SK-N-SH treated with all-trans-retinoic acid at 6 μM for 48 hours (cell line): Measurements from ENCODE around the gene ATP5F1B.

Source experiments
- ATAC-seq: fragments of 200-7000 bp; cut with Tn5 transposase; 3 replicates; pipeline ENCODE4 v1.9.1; 2020; ENCODE audit warnings: mild to moderate bottlenecking, moderate library complexity
- BACH2 ChIP-seq: fragments of 250-450 bp; sonication (Bioruptor Pico); IDR thresholded peaks from 2 replicates; pipeline ENCODE4 v1.9.0; 2021; ENCODE audit warnings: mild to moderate bottlenecking, borderline replicate concordance
- CSDC2 ChIP-seq: fragments of 250-450 bp; sonication (Bioruptor Pico); IDR thresholded peaks from 2 replicates; pipeline ENCODE4 v1.5.0; 2020; ENCODE audit warnings: mild to moderate bottlenecking, moderate library complexity
- GLIS3 ChIP-seq: fragments of 250-450 bp; sonication (Bioruptor Pico); IDR thresholded peaks from 2 replicates; pipeline ENCODE4 v1.5.0; 2020; ENCODE audit warnings: mild to moderate bottlenecking, moderate library complexity
- ISL1 ChIP-seq: fragments of 250-450 bp; sonication (Bioruptor Pico); IDR thresholded peaks from 2 replicates; pipeline ENCODE4 v2.1.2; 2022; ENCODE audit warnings: mild to moderate bottlenecking, moderate library complexity
- RARB ChIP-seq: fragments of 250-450 bp; sonication (Bioruptor Pico); IDR thresholded peaks from 2 replicates; pipeline ENCODE4 v1.8.0; 2021; ENCODE audit warnings: mild to moderate bottlenecking, moderate library complexity
- SNAI2 ChIP-seq: fragments of 250-450 bp; sonication (Bioruptor Pico); IDR thresholded peaks from 2 replicates; pipeline ENCODE4 v1.5.0; 2020; ENCODE audit warnings: mild to moderate bottlenecking, moderate library complexity
- TCF4 ChIP-seq: fragments of 250-450 bp; sonication (Bioruptor Pico); IDR thresholded peaks from 2 replicates; pipeline ENCODE4 v1.8.0; 2021; ENCODE audit warnings: mild to moderate bottlenecking, moderate library complexity, borderline replicate concordance
- TOX ChIP-seq: fragments of 250-450 bp; sonication (Bioruptor Pico); IDR thresholded peaks from 2 replicates; pipeline ENCODE4 v1.8.0; 2021; ENCODE audit warnings: mild to moderate bottlenecking, moderate library complexity, borderline replicate concordance
- ZC3H10 ChIP-seq: fragments of 250-450 bp; sonication (Bioruptor Pico); IDR thresholded peaks from 2 replicates; pipeline ENCODE4 v1.5.1; 2021; ENCODE audit warnings: mild to moderate bottlenecking, moderate library complexity
- ZFP3 ChIP-seq: fragments of 250-450 bp; sonication (Bioruptor Pico); IDR thresholded peaks from 2 replicates; pipeline ENCODE4 v1.5.0; 2020; ENCODE audit warnings: mild to moderate bottlenecking, moderate library complexity
- ZFP30 ChIP-seq: fragments of 450-650 bp; formaldehyde crosslinking; IDR thresholded peaks from 2 replicates; pipeline ENCODE4 v1.5.0; 2022; ENCODE audit warnings: mild to moderate bottlenecking, moderate library complexity
- ZNF565 ChIP-seq: fragments of 450-650 bp; formaldehyde crosslinking; conservative IDR thresholded peaks from 2 replicates; pipeline ENCODE4 v1.5.0; 2020; ENCODE audit warnings: low read depth, mild to moderate bottlenecking, moderate library complexity
- ZNF70 ChIP-seq: fragments of 450-650 bp; formaldehyde crosslinking; IDR thresholded peaks from 2 replicates; pipeline ENCODE4 v1.5.0; 2020; ENCODE audit warnings: mild to moderate bottlenecking, moderate library complexity
- ZNF8 ChIP-seq: fragments of 450-650 bp; formaldehyde crosslinking; IDR thresholded peaks from 2 replicates; pipeline ENCODE4 v1.5.0; 2020; ENCODE audit warnings: mild to moderate bottlenecking, moderate library complexity
- TF ChIP-seq, protein P1 (sequence below): fragments of 250-450 bp; sonication (Bioruptor Pico); IDR thresholded peaks from 2 replicates; pipeline ENCODE4 v1.5.1; 2020; ENCODE audit warnings: low read depth, mild to moderate bottlenecking, moderate library complexity
- TF ChIP-seq, protein P2 (sequence below): fragments of 250-450 bp; sonication (Bioruptor Pico); IDR thresholded peaks from 2 replicates; pipeline ENCODE4 v1.8.0; 2021; ENCODE audit warnings: low read depth, mild to moderate bottlenecking, moderate library complexity, borderline replicate concordance
- TF ChIP-seq, protein P3 (sequence below): fragments of 250-450 bp; sonication (Bioruptor Pico); IDR thresholded peaks from 2 replicates; pipeline ENCODE4 v1.8.0; 2020; ENCODE audit warnings: mild to moderate bottlenecking, moderate library complexity, borderline replicate concordance
- TF ChIP-seq, protein P4 (sequence below): fragments of 250-450 bp; sonication (Bioruptor Pico); IDR thresholded peaks from 2 replicates; pipeline ENCODE4 v1.5.1; 2021; ENCODE audit warnings: mild to moderate bottlenecking, moderate library complexity

ATP5F1B gene

DNA sequence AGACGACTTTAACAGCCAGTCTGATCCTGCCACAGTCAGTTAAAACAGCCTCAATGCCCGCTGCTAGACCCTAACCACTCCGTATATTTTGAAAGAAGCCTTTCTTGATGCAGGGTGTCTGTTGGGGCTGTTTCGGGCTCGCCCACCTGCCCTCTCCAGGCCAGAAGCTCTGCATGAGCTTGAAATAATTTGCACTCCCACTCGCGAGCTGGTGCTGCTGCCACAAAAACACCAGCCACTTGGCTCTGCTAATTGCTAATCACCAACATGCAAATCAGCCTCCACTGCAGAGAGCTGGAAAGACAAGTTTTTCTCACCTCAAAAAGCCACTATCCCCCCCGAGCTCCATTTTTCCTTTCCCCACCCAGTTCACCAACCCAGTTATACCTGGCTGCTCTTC lies 31.2 kb downstream of the ATP5F1B start (continued):
- TF ChIP-seq, protein P1, sequence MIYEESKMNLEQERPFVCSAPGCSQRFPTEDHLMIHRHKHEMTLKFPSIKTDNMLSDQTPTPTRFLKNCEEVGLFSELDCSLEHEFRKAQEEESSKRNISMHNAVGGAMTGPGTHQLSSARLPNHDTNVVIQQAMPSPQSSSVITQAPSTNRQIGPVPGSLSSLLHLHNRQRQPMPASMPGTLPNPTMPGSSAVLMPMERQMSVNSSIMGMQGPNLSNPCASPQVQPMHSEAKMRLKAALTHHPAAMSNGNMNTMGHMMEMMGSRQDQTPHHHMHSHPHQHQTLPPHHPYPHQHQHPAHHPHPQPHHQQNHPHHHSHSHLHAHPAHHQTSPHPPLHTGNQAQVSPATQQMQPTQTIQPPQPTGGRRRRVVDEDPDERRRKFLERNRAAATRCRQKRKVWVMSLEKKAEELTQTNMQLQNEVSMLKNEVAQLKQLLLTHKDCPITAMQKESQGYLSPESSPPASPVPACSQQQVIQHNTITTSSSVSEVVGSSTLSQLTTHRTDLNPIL (CRISPR knock-in tag) = no peak
- no peak for TF ChIP-seq TCF4 (CRISPR knock-in tag)

DNA sequence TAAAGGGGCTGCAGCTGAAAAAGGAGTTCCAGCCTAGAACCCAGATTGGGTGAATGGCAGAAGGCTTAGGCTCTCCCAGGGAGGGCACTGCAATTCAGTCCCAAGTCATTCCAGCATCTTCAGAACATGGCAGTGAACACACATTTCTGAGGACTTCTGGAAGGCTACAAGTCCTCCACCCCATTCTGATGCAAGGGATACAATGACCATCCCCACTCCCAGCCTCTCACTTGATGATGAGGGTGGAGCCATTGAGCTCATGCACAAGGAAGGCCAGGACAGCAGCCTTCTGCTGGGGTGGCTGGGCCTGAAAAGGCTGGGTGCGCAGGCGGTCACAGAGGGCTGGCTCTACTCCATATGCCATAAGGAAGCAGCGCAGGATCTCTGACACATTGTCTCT lies 41.4 kb downstream of the ATP5F1B start:
- TF ChIP-seq ZNF8 (CRISPR knock-in tag) (no peak), ZNF70 (CRISPR knock-in tag) (no peak), RARB (CRISPR knock-in tag) (no peak)
- TF ChIP-seq, protein P2, sequence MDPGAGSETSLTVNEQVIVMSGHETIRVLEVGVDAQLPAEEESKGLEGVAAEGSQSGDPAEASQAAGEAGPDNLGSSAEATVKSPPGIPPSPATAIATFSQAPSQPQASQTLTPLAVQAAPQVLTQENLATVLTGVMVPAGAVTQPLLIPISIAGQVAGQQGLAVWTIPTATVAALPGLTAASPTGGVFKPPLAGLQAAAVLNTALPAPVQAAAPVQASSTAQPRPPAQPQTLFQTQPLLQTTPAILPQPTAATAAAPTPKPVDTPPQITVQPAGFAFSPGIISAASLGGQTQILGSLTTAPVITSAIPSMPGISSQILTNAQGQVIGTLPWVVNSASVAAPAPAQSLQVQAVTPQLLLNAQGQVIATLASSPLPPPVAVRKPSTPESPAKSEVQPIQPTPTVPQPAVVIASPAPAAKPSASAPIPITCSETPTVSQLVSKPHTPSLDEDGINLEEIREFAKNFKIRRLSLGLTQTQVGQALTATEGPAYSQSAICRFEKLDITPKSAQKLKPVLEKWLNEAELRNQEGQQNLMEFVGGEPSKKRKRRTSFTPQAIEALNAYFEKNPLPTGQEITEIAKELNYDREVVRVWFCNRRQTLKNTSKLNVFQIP (CRISPR knock-in tag) = no peak
- TF ChIP-seq, protein P1 (CRISPR knock-in tag) = no peak
- no peak for ATAC-seq

DNA sequence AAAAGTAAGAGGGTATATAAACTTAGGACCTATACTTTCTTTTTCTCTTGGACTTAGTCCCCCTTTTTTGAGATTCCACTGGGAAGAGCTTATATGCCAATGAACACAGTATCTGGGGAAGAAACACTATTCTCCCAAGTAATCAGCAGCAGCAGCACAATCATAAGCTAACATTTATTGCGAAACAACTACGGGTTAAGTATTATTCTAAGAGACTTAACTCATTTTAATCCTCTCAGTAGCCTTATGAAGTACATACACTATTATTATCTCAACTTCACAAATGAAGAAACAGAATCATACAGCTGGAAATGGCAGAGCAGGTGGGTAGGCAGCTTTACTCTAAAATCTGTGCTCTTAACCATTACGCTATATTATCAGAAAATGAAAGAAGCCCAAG lies 43.5 kb downstream of the ATP5F1B start:
- TF ChIP-seq ZFP3 (CRISPR knock-in tag) (no peak), CSDC2 (CRISPR knock-in tag) (no peak), TOX (no peak), BACH2 (CRISPR knock-in tag) (no peak), GLIS3 (CRISPR knock-in tag) (no peak)
- TF ChIP-seq, protein P3, sequence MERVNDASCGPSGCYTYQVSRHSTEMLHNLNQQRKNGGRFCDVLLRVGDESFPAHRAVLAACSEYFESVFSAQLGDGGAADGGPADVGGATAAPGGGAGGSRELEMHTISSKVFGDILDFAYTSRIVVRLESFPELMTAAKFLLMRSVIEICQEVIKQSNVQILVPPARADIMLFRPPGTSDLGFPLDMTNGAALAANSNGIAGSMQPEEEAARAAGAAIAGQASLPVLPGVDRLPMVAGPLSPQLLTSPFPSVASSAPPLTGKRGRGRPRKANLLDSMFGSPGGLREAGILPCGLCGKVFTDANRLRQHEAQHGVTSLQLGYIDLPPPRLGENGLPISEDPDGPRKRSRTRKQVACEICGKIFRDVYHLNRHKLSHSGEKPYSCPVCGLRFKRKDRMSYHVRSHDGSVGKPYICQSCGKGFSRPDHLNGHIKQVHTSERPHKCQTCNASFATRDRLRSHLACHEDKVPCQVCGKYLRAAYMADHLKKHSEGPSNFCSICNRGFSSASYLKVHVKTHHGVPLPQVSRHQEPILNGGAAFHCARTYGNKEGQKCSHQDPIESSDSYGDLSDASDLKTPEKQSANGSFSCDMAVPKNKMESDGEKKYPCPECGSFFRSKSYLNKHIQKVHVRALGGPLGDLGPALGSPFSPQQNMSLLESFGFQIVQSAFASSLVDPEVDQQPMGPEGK (CRISPR knock-in tag) = no peak
- TF ChIP-seq, all 23 proteins: peak for 0
- ATAC-seq = no peak

DNA sequence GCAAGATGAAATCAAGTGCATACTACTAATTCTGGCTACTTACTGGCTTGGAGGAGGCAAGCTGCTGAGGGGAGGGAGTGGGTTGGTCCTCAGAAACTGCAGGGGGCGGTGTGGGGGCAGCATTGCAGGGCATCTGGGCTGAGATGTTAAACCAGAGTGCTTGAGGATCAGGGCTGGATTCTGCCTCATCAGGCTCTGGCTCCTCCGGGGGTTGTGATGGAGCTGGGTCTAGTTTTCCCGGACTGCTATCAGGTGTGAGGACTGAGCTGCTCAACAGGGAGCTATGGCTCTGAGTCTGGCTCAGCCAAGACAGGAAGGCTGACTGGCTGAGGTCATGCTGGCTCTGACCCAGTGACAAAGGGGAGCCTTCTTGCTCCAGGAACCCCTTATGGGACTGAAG lies 44.3 kb downstream of the ATP5F1B start:
- no peak for TF ChIP-seq CSDC2 (CRISPR knock-in tag)
- no peak for TF ChIP-seq ZFP30 (CRISPR knock-in tag)
- TF ChIP-seq ISL1 (CRISPR knock-in tag) = no peak
- TF ChIP-seq SNAI2 (CRISPR knock-in tag) = no peak
- TF ChIP-seq, protein P4, sequence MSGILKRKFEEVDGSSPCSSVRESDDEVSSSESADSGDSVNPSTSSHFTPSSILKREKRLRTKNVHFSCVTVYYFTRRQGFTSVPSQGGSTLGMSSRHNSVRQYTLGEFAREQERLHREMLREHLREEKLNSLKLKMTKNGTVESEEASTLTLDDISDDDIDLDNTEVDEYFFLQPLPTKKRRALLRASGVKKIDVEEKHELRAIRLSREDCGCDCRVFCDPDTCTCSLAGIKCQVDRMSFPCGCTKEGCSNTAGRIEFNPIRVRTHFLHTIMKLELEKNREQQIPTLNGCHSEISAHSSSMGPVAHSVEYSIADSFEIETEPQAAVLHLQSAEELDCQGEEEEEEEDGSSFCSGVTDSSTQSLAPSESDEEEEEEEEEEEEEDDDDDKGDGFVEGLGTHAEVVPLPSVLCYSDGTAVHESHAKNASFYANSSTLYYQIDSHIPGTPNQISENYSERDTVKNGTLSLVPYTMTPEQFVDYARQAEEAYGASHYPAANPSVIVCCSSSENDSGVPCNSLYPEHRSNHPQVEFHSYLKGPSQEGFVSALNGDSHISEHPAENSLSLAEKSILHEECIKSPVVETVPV (CRISPR knock-in tag) = no peak
- no peak for TF ChIP-seq ZNF565 (CRISPR knock-in tag)
- TF ChIP-seq, protein P3 (CRISPR knock-in tag) = no peak
- TF ChIP-seq, protein P2 (CRISPR knock-in tag) = no peak
- no peak for TF ChIP-seq ZC3H10 (CRISPR knock-in tag)
- no peak for TF ChIP-seq ZFP3 (CRISPR knock-in tag)
- TF ChIP-seq GLIS3 (CRISPR knock-in tag) = no peak
- no peak for TF ChIP-seq TCF4 (CRISPR knock-in tag)
- ATAC-seq = peak; percentile 39
